GM20431 (cell line): ENCODE measurements around the gene AQP6.

ENCODE experiments used
- in situ Hi-C: fragments of 300-500 bp; cut with MseI, MboI; formaldehyde crosslinking; loops from one replicate; pipeline ENCODE4 v1.15.0; 2020; ENCODE audit warnings: low sequenced_read_pairs; ENCODE audit not compliant: unreplicated experiment

The AQP6 gene

GRCh38 chr12:49972641-49973360 lies at the start of gene AQP6:
TSS of gene AQP6 (plus strand) at chr12:49972947. CDS start at chr12:49973174, 227 bp downstream.
- in situ Hi-C loops, result loop anchor here (10.0 kb wide), 1 partner anchor 82 kb away; the partner anchor contains the start of gene ASIC1

GRCh38 chr12:49923035-49923644 lies 49.6 kb upstream of the AQP6 start:
- in situ Hi-C loops, result no loop called here

- in situ Hi-C loops, result no loop called here
These were observed 48.7 kb upstream of the AQP6 start for GRCh38 chr12:49923880-49924556.

- in situ Hi-C loops, result no loop called here
These were observed 48.0 kb upstream of the AQP6 start for GRCh38 chr12:49924628-49925246.

- in situ Hi-C loops, result no loop called here
These were observed 47.1 kb upstream of the AQP6 start for GRCh38 chr12:49925433-49926204.

GRCh38 chr12:49928471-49928870 lies 44.3 kb upstream of the AQP6 start:
- in situ Hi-C loops, result no loop called here

- in situ Hi-C loops, result no loop called here
These were observed 43.2 kb upstream of the AQP6 start for GRCh38 chr12:49929581-49929980.

- in situ Hi-C loops, result no loop called here
These were observed 42.0 kb upstream of the AQP6 start for GRCh38 chr12:49930515-49931288.

GRCh38 chr12:49932023-49932422 lies 40.7 kb upstream of the AQP6 start:
- in situ Hi-C loops, result no loop called here

- in situ Hi-C loops, result no loop called here
These were observed 40.1 kb upstream of the AQP6 start for GRCh38 chr12:49932533-49933130.

- in situ Hi-C loops, result no loop called here
These were observed 39.0 kb upstream of the AQP6 start for GRCh38 chr12:49933796-49934195.

GRCh38 chr12:49934505-49934904 lies 38.2 kb upstream of the AQP6 start:
- in situ Hi-C loops, result no loop called here

- in situ Hi-C loops, result no loop called here
These were observed 35.8 kb upstream of the AQP6 start for GRCh38 chr12:49936925-49937324.

- in situ Hi-C loops, result no loop called here
These were observed 35.0 kb upstream of the AQP6 start for GRCh38 chr12:49937639-49938300.

GRCh38 chr12:49939307-49939706 lies 33.4 kb upstream of the AQP6 start:
- in situ Hi-C loops, result no loop called here

- in situ Hi-C loops, result no loop called here
These were observed 33.0 kb upstream of the AQP6 start for GRCh38 chr12:49939707-49940106.

GRCh38 chr12:49941556-49942511 lies 30.9 kb upstream of the AQP6 start:
- in situ Hi-C loops, result no loop called here
